Spleen (tissue), 11 donors: Measurements from ENCODE around the gene IZUMO1R. TPM values are rescaled to one million over a fixed set of nuclear protein-coding genes. Genes with fewer than 3 reads are reported as not detected.

ENCODE experiments used
- DNase-seq: peaks from one replicate; pipeline ENCODE4 v3.0.0-alpha.2; 2020
- H3K27ac ChIP-seq, 8 donors: fragments of 200-600 bp; sonication (generic) in 7 of 8; 1 replicate in 4 of 8; 2 replicates in 4 of 8; pipeline versions ENCODE4 v1.5.0 to v1.8.0; 2016 to 2021; ENCODE audit warnings: inconsistent platforms in 4 of 8, mild to moderate bottlenecking in 4 of 8, moderate library complexity in 1 of 8
- H3K27me3 ChIP-seq, 7 donors: fragments of 200-600 bp; sonication (generic) in 6 of 7; replicated peaks in 1 of 7; 1 replicate in 4 of 7; 2 replicates in 3 of 7; pipeline versions ENCODE4 v1.5.0 to v1.8.0; 2016 to 2021; ENCODE audit warnings: inconsistent platforms in 3 of 7, mild to moderate bottlenecking in 1 of 7
- H3K36me3 ChIP-seq, 6 donors: fragments of 200-600 bp; sonication (generic) in 5 of 6; 1 replicate in 4 of 6; 2 replicates in 2 of 6; pipeline versions ENCODE4 v1.5.0 to v1.8.0; 2016 to 2021; ENCODE audit warnings: inconsistent platforms in 2 of 6
- H3K4me1 ChIP-seq, 6 donors: fragments of 200-600 bp; sonication (generic) in 5 of 6; 1 replicate in 3 of 6; 2 replicates in 3 of 6; pipeline versions ENCODE4 v1.5.0 to v1.8.0; 2016 to 2021; ENCODE audit warnings: inconsistent platforms in 3 of 6
- H3K4me3 ChIP-seq, 8 donors: fragments of 200-600 bp; sonication (generic) in 7 of 8; 1 replicate in 4 of 8; 2 replicates in 4 of 8; pipeline versions ENCODE4 v1.5.0 to v1.8.0; 2016 to 2021; ENCODE audit warnings: inconsistent platforms in 4 of 8, mild to moderate bottlenecking in 4 of 8, moderate library complexity in 2 of 8
- H3K9me3 ChIP-seq, 8 donors: fragments of 200-600 bp; sonication (generic) in 7 of 8; 1 replicate in 4 of 8; 2 replicates in 4 of 8; pipeline versions ENCODE4 v1.5.0 to v1.8.0; 2016 to 2021; ENCODE audit warnings: inconsistent platforms in 4 of 8
- POLR2A ChIP-seq, 3 donors: fragments of 450-650 bp; IDR thresholded peaks; one replicate each; pipeline ENCODE4 v1.5.1; 2017; ENCODE audit warnings: antibody characterized with exemption in 3 of 3, mild to moderate bottlenecking in 1 of 3
- POLR2AphosphoS5 ChIP-seq, 3 donors: sonication (generic); formaldehyde crosslinking; IDR thresholded peaks; one replicate each; pipeline ENCODE4 v1.5.1; 2017; ENCODE audit warnings: antibody characterized with exemption in 3 of 3
- WGBS, 5 donors: extraction: QIAGEN DNeasy Blood & Tissue Kit in 3 of 5; methylation state at CpG; one replicate each; pipeline versions ENCODE4 v1.1.5 to v1.1.7; 2013 to 2018; 5-methylcytosine and 5-hydroxymethylcytosine counted together
- intact Hi-C: fragments of 100-400 bp; cut with DNase I; formaldehyde crosslinking; loops from one replicate; pipeline ENCODE4 v1.15.0; 2023; ENCODE audit warnings: low total_unique reads
- polyA plus RNA-seq, 3 donors: library from polyadenylated mRNA; stranded (reverse); fragments of 200-250 nt; gene quantifications; one replicate each; pipeline ENCODE4 v1.2.1, GENCODE V29; 2013
- total RNA-seq, 7 donors: library from RNA; depleted of rRNA in 3 of 7; stranded (reverse); fragments of >200 nt in 3 of 7; fragmentation: NEBNext Ultra II Directional in 4 of 7; extraction: Animal tissue kit (Norgen Biotek cat#: 25700) in 4 of 7; gene quantifications; one replicate each; pipeline versions ENCODE4 v1.1.0 to v1.2.1, GENCODE V29; 2016 to 2021
- TF ChIP-seq, protein P1 (sequence below), 11 experiments: fragments of 200-600 bp in 7 of 11; fragments of 450-650 bp in 4 of 11; sonication (generic) in 4 of 11; IDR thresholded peaks in 8 of 11; conservative IDR thresholded peaks in 3 of 11; 1 replicate in 7 of 11; 2 replicates in 4 of 11; pipeline versions ENCODE4 v1.4.0 to v1.8.0; 2016 to 2021; ENCODE audit warnings: antibody characterized with exemption in 11 of 11, inconsistent platforms in 4 of 11, mild to moderate bottlenecking in 1 of 11
- donor health status: healthy with polysubstance abuse.
- donor health status: DM: no; HTN: no; CAD: no; lungs with moderate emphysema.
- donor health status: DM: no; HTN: no; CAD: no.
- donor health status: Bipolar disorder and iron deficiency.
- donor health status: healthy.
- donor health status: DM: no; HTN: no; CAD: no.
- donor health status: DM: yes; HTN: yes; CAD: no.

IZUMO1R gene
- total and polyA plus RNA-seq, 10 donors = not detected

DNA sequence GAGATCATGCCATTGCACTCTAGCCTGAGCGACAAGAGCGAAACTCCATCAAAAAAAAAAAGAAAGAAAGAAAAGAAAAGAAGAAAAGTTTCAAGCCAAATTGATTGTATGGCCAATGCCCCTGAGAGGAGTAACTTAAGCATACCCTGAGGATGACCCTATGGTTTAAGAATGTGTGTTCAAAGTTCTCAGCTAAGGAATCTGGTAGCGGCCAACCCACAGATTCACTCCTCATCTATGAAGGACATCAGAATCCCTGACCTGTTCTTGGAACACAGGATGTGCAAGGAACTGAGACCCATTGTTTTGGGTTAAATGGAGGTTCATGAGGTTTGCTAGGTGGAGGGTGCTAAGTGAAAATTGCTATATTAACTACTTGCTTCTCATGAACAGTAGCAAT lies 18.1 kb downstream of the IZUMO1R start:
- no peaks in the 10 kb centered on the region for H3K36me3 ChIP-seq
- no peaks in the 10 kb centered on the region for H3K27me3 ChIP-seq
- H3K27ac ChIP-seq = no peak overlapping the region
- intact Hi-C loops = loop anchor here (10.0 kb wide), 1 partner anchor 182 kb away; no protein-coding TSS in a partner anchor
- WGBS, 5 donors = 60 to 80% (median 77%) methylated on average over 3 of the region's 3 CpGs
- H3K4me3 ChIP-seq = no peak overlapping the region
- H3K9me3 ChIP-seq = peaks cover 0 to 16% (median 7%) of the 10 kb centered on the region in 8 donors
- TF ChIP-seq, protein P1, sequence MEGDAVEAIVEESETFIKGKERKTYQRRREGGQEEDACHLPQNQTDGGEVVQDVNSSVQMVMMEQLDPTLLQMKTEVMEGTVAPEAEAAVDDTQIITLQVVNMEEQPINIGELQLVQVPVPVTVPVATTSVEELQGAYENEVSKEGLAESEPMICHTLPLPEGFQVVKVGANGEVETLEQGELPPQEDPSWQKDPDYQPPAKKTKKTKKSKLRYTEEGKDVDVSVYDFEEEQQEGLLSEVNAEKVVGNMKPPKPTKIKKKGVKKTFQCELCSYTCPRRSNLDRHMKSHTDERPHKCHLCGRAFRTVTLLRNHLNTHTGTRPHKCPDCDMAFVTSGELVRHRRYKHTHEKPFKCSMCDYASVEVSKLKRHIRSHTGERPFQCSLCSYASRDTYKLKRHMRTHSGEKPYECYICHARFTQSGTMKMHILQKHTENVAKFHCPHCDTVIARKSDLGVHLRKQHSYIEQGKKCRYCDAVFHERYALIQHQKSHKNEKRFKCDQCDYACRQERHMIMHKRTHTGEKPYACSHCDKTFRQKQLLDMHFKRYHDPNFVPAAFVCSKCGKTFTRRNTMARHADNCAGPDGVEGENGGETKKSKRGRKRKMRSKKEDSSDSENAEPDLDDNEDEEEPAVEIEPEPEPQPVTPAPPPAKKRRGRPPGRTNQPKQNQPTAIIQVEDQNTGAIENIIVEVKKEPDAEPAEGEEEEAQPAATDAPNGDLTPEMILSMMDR (IDR thresholded peaks at IDR 0.05 in 8 of 11, conservative IDR thresholded peaks at IDR 0.05 in 3 of 11) = no peak
- TF ChIP-seq POLR2AphosphoS5 (IDR thresholded peaks at IDR 0.05) = no peak
- no peak for TF ChIP-seq POLR2A (IDR thresholded peaks at IDR 0.05)
- DNase-seq = no peak
- H3K4me1 ChIP-seq = no peaks in the 10 kb centered on the region

DNA sequence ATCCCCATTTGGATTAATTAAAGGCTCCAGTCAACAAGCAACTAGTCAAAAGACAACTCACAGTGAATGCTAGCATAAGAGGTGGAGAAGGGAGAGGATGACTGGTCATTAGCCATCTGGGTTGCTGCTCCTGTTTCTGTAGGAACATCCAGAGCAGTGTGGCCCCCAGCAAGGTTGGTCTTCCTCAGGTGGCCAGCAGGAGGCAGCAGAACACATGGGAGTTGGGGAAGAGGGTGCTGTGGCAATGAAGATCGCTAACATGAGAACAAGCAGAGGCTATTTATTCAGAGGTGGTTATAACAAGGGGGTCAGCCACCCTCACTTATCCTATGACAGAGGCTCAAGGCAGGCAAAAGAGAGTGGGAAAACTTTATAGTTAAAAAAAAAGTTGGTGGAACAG lies 21.3 kb downstream of the IZUMO1R start:
- Histone ChIP-seq H3K27me3 (no peaks in the 10 kb centered on the region), H3K36me3 (no peaks in the 10 kb centered on the region), H3K27ac (no peak overlapping the region), H3K4me3 (no peak overlapping the region), H3K4me1 (no peaks in the 10 kb centered on the region), H3K9me3 (peaks cover 0 to 15% (median 7%) of the 10 kb centered on the region in 8 donors)
- intact Hi-C loops = loop anchor here (10.0 kb wide), 1 partner anchor 179 kb away; no protein-coding TSS in a partner anchor
- 15 to 50% (median 26%) methylated on average over 1 of the region's 1 CpG for WGBS, 5 donors
- DNase-seq = no peak
- TF ChIP-seq, protein P1 (IDR thresholded peaks at IDR 0.05 in 8 of 11, conservative IDR thresholded peaks at IDR 0.05 in 3 of 11) = peak in 7 of 11 experiments; percentile 16 to 59 (median 39)
- no peak for TF ChIP-seq POLR2A (IDR thresholded peaks at IDR 0.05)

DNA sequence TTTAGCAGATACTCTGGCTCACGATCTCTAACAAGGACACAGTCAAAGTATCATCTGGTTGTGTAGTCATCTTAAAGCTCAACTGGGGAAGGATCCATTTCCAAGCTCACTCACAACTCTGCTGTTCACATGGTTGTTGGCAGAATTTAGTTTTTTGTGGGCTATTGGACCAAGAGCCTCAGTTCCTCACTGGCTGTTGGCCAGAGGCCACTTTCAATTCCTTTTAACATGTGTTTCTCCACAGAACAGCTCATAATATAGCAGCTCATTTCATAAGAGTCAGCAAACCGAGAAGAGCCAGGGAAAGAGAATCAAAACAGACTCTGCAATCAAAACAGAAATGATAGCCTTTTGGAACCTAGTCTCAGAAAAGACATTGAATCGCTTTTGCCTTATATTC lies 22.6 kb downstream of the IZUMO1R start:
- WGBS, 5 donors = 34 to 57% (median 47%) methylated on average over 3 of the region's 3 CpGs
- DNase-seq = no peak

DNA sequence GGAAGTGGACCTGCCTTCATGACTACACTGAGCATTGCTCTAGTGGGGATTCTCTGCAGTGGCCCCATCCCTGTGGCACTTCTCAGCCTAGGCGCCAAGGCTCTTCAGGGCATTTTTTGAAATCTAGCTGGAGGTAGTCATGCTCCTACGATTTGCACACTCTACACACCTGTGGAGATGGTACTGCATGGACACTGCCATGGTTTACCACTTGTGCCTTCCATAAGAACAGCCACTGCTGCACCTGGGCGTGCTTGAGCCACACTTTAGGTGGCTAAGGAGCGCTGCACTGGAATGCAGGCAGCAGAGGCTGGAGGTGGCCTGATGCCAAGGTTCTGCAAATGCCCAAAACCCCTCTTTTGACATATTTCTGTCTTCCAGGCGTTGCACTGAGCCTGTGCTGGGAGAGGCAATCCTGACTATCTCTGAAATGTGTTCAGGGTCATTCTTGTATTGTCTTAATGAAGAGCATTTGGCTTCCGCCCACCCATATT lies 24.3 kb downstream of the IZUMO1R start:
- Histone ChIP-seq H3K36me3 (no peaks in the 10 kb centered on the region), H3K9me3 (peaks cover 0 to 15% (median 7%) of the 10 kb centered on the region in 8 donors), H3K4me1 (no peaks in the 10 kb centered on the region), H3K27ac (no peak overlapping the region), H3K4me3 (no peak overlapping the region), H3K27me3 (no peaks in the 10 kb centered on the region)
- 72 to 81% (median 74%) methylated on average over 5 to 6 of the region's 6 CpGs for WGBS, 5 donors
- TF ChIP-seq, protein P1 (IDR thresholded peaks at IDR 0.05 in 8 of 11, conservative IDR thresholded peaks at IDR 0.05 in 3 of 11) = no peak
- TF ChIP-seq POLR2A (IDR thresholded peaks at IDR 0.05) = no peak
- no peak for TF ChIP-seq POLR2AphosphoS5 (IDR thresholded peaks at IDR 0.05)
- intact Hi-C loops = loop anchor here (10.0 kb wide), 1 partner anchor 176 kb away; no protein-coding TSS in a partner anchor
- DNase-seq = no peak

More for the DNA sequence above, 22.6 kb downstream of the IZUMO1R start:
- H3K9me3 ChIP-seq = peaks cover 0 to 15% (median 7%) of the 10 kb centered on the region in 8 donors
- TF ChIP-seq, protein P1 (IDR thresholded peaks at IDR 0.05 in 8 of 11, conservative IDR thresholded peaks at IDR 0.05 in 3 of 11) = no peak
- TF ChIP-seq POLR2A (IDR thresholded peaks at IDR 0.05) (no peak), POLR2AphosphoS5 (IDR thresholded peaks at IDR 0.05) (no peak)
- H3K4me3 ChIP-seq = no peak overlapping the region
- intact Hi-C loops = loop anchor here (10.0 kb wide), 1 partner anchor 178 kb away; no protein-coding TSS in a partner anchor
- H3K27me3 ChIP-seq = no peaks in the 10 kb centered on the region
- H3K27ac ChIP-seq = no peak overlapping the region
- H3K36me3 ChIP-seq = no peaks in the 10 kb centered on the region
- no peaks in the 10 kb centered on the region for H3K4me1 ChIP-seq
